AG04450 (cell line): ENCODE measurements around the gene RCC1. TPM values are rescaled to one million over a fixed set of nuclear protein-coding genes. Genes with fewer than 3 reads are reported as not detected.

Experiments used
- CTCF ChIA-PET: fragments of 300-600, 350-600 bp; formaldehyde crosslinking; extraction: SDS; loops from one replicate; lab custom pipeline; 2022; ENCODE audit warnings: antibody characterized with exemption, inconsistent platforms; lab: Charles Lee
- POLR2A ChIA-PET: fragments of 350-600 bp; formaldehyde crosslinking; extraction: SDS; loops from one replicate; lab custom pipeline; 2021; ENCODE audit warnings: antibody characterized with exemption, inconsistent platforms; lab: Yijun Ruan, JAX
- DNase-seq: peaks from one replicate; pipeline ENCODE4 v3.0.0-alpha.2; 2011; ENCODE audit warnings: low read depth, low spot score
- H3K27ac ChIP-seq: one replicate; pipeline ENCODE4 v1.5.1; 2012; ENCODE audit warnings: low read depth, low read length, control low read depth
- H3K27me3 ChIP-seq: one replicate; pipeline ENCODE4 v1.6.0; 2012; ENCODE audit warnings: low read length; ENCODE audit not compliant: control insufficient read depth, insufficient read depth
- H3K4me3 ChIP-seq: 2 replicates; pipeline ENCODE4 v1.5.1; 2011; ENCODE audit warnings: mild to moderate bottlenecking, low read depth, low read length, control low read depth
- H3K9me3 ChIP-seq: 2 replicates; pipeline ENCODE4 v1.5.1; 2012; ENCODE audit warnings: low read length; ENCODE audit not compliant: control insufficient read depth, insufficient read depth
- CTCF ChIP-seq: IDR thresholded peaks from 2 replicates; pipeline ENCODE4 v1.5.1; 2011; ENCODE audit warnings: low read depth, low read length, control low read depth, inconsistent platforms
- polyA plus RNA-seq: library from polyadenylated mRNA; depleted of rRNA; stranded (reverse); fragments of >200 nt; gene quantifications from 2 replicates; pipeline ENCODE4 v1.2.3, GENCODE V29; 2011

The RCC1 gene
- polyA plus RNA-seq, 1 experiment: 22.4 TPM

- POLR2A ChIA-PET: no interaction called here
- Histone ChIP-seq H3K9me3 (no peaks in the 10 kb centered on the region), H3K27me3 (no peaks in the 10 kb centered on the region), H3K4me3 (no peak overlapping the region), H3K27ac (no peak overlapping the region)
- DNase-seq: no peak
- CTCF ChIA-PET: interaction anchor here (1.3 kb wide), 1 partner anchor 234 kb away, joined by 3 read pairs; no protein-coding TSS in a partner anchor
- TF ChIP-seq CTCF: no peak
These were observed 23.1 kb upstream of the RCC1 start for GRCh38 chr1:28482702-28483101.

GRCh38 chr1:28494737-28495136, 11.1 kb upstream of the RCC1 start:
- ChIA-PET POLR2A (no interaction called here), CTCF (interaction anchor here (1.3 kb wide), 1 partner anchor 135 kb away, joined by 6 read pairs; no protein-coding TSS in a partner anchor)
- no peak for DNase-seq
- TF ChIP-seq CTCF: no peak
- Histone ChIP-seq H3K9me3 (no peaks in the 10 kb centered on the region), H3K27me3 (no peaks in the 10 kb centered on the region), H3K4me3 (no peak overlapping the region), H3K27ac (no peak overlapping the region)

GRCh38 chr1:28499553-28499952, 6.3 kb upstream of the RCC1 start:
- H3K27me3 ChIP-seq: no peaks in the 10 kb centered on the region
- ChIA-PET CTCF (interaction anchor here (0.7 kb wide), 1 partner anchor 140 kb away, joined by 3 read pairs; no protein-coding TSS in a partner anchor), POLR2A (no interaction called here)
- no peaks in the 10 kb centered on the region for H3K9me3 ChIP-seq
- TF ChIP-seq CTCF: no peak
- H3K27ac ChIP-seq: no peak overlapping the region
- H3K4me3 ChIP-seq: no peak overlapping the region
- no peak for DNase-seq

GRCh38 chr1:28501925-28502324, 3.9 kb upstream of the RCC1 start:
- ChIA-PET CTCF (no interaction called here), POLR2A (no interaction called here)
- Histone ChIP-seq H3K27me3 (no peaks in the 10 kb centered on the region), H3K4me3 (no peak overlapping the region), H3K9me3 (no peaks in the 10 kb centered on the region), H3K27ac (no peak overlapping the region)
- TF ChIP-seq CTCF: no peak
- DNase-seq: no peak

GRCh38 chr1:28503117-28503516, 2.7 kb upstream of the RCC1 start:
- no peaks in the 10 kb centered on the region for H3K27me3 ChIP-seq
- DNase-seq: no peak
- CTCF ChIA-PET: interaction anchor here (0.6 kb wide), 1 partner anchor 28 kb away, joined by 3 read pairs; no protein-coding TSS in a partner anchor
- no peak for TF ChIP-seq CTCF
- no peaks in the 10 kb centered on the region for H3K9me3 ChIP-seq
- POLR2A ChIA-PET: no interaction called here
- no peak overlapping the region for H3K4me3 ChIP-seq
- no peak overlapping the region for H3K27ac ChIP-seq
